H1 (cell line): Measurements from ENCODE around the gene SELENOF. TPM values are rescaled to one million over a fixed set of nuclear protein-coding genes. Genes with fewer than 3 reads are reported as not detected.

Experiments
- CHD7 ChIP-seq: fragments of 300-600 bp; sonication (generic); IDR thresholded peaks from 2 replicates; pipeline ENCODE4 v1.7.1; 2012; ENCODE audit warnings: low read length, moderate library complexity, mild to moderate bottlenecking, inconsistent platforms; ENCODE audit not compliant: insufficient replicate concordance
- GABPA ChIP-seq: IDR thresholded peaks from 2 replicates; pipeline ENCODE4 v1.6.1; 2011; ENCODE audit warnings: mild to moderate bottlenecking, low read length, moderate library complexity, borderline replicate concordance; ENCODE audit not compliant: insufficient read depth
- RAD21 ChIP-seq, 2 experiments: IDR thresholded peaks in 1 of 2; conservative IDR thresholded peaks in 1 of 2; 2 replicates each; pipeline ENCODE4 v1.6.1; 2011; ENCODE audit warnings: low read depth in 2 of 2, low read length in 2 of 2, improper control_type of control experiment in 1 of 2, inconsistent platforms in 1 of 2, mild to moderate bottlenecking in 1 of 2, moderate library complexity in 1 of 2
- RFX5 ChIP-seq: IDR thresholded peaks from 2 replicates; pipeline ENCODE4 v1.6.1; 2011; ENCODE audit warnings: low read depth, low read length, improper control_type of control experiment, borderline replicate concordance
- polyA plus RNA-seq, 7 experiments: library from polyadenylated mRNA; depleted of rRNA in 3 of 7; stranded (reverse) in 5 of 7; unstranded in 2 of 7; fragments of >200 nt in 5 of 7; fragments of 200-250 nt in 2 of 7; gene quantifications; 1 replicate in 5 of 7; 2 replicates in 1 of 7; 4 replicates in 1 of 7; pipeline versions ENCODE4 v1.2.1 to v1.2.3, GENCODE V29; 2011 to 2013; ENCODE audit warnings: missing spikeins in 2 of 7, mixed read lengths in 2 of 7
- total RNA-seq: library from RNA; stranded (reverse); fragmentation: NEBNext Ultra II Directional; extraction: Animal tissue kit (Norgen Biotek cat#: 25700); gene quantifications from 2 replicates; pipeline ENCODE4 v1.2.1, GENCODE V29; 2021

Gene SELENOF
- total and polyA plus RNA-seq, 2 of the 8 experiments (the other 6 are each of a cell fraction or from before 2014, with no cell fraction given): 70.7 to 163 TPM

GRCh38 chr1:86860424-86860823 lies 53.5 kb downstream of the SELENOF start (continued):
- no peak for TF ChIP-seq RAD21 (IDR thresholded peaks at IDR 0.05 in 1 of 2, conservative IDR thresholded peaks at IDR 0.05 in 1 of 2; ENCODE audit: low read depth in 2 of 2, low read length in 2 of 2)
- TF ChIP-seq CHD7: no peak
- TF ChIP-seq RFX5: no peak
- TF ChIP-seq GABPA: no peak
